Measurements from ENCODE around the gene LRP8. TPM values are rescaled to one million over a fixed set of nuclear protein-coding genes. Genes with fewer than 3 reads are reported as not detected.
"Not testable (repeated sequence)": the region's sequence is repeated elsewhere in the genome, so short reads cannot be mapped to it uniquely, and the experiment has no call there.

Gene LRP8
- total RNA-seq, 1 experiment from 2014 or later, result 8.0 TPM

DNA sequence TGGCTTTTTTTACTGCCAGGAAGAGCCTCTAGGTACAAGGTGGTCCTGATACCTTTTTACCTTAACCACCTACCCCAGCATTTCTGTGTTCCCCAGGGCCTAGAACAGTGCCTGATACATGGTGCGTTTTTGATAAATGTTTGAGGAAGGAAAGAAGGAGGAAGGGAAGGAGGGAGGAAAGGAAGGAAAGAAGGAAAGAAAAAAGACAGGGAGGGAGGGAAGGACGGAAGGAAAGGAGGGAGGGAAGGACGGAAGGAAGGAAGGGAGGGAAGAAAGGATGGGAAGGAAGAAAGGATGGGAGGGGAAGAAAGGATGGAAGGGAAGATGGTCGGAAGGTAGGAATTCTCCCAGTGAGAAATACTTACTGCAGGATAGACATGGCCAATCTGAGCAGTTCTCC lies 77.5 kb downstream of the LRP8 start:
- no peak for DNase-seq (ENCODE audit: low spot score)
- in situ Hi-C loops (cut with HindIII; ENCODE audit: low sequenced_read_pairs), result no loop called here

DNA sequence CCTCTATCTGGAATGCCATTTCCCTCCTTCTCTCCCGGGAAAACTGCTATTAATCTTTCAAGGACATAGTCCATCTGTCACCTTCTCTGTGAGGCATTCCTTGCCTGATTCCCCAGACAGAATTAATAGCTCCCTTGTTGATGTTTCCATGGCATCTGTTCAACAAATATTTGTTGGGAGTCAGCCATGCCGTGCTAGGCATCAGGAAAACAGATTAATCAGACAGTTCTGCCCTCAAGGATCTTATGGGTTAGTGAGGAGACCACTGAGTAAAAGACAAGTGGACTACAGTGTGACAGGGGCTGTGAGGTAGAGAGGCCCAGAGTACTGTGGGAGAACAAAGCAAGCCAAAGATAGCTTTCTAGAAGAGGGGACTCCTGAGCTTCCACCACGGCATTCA lies 78.2 kb downstream of the LRP8 start:
- no peak for DNase-seq (ENCODE audit: low spot score)
- in situ Hi-C loops (cut with HindIII; ENCODE audit: low sequenced_read_pairs), result no loop called here

DNA sequence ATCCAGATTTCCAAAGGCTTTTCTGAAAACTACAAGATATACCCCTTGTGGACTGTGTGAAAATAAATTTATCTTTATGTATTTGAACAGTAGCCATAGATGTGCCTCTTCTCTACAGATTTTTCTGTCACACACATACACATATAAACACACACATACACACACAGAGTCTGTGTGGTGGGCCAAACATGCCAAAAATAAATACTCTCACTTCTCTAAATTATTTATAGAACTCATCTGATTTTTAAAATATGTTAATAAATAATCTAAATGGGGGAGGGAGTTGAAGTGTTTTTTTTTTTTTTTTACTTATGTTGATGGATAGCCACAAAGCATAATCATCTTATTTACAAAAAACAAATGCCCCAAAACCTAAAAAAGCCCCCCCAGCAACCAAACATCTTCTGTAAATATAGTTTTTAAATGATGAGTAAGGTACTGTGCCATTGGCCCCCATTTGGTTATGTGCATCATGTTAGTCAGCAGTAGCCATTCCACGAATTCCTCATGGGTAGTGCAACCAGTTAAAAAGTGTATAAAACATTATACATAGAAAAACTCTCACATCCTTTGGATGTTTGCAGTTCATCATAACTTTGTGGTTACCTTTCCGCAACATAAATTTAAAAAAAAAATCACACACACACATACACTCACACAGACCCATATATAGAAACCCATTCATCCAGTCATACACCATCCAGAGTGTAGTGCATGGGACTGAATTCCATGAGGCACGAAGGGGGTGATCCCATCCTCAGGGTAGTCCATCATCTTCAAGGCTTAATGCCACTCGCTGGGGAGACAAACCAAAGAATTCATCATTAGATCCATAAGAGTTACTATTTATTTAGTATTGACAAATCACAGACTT lies 81.4 kb downstream of the LRP8 start:
- in situ Hi-C loops (cut with HindIII; ENCODE audit: low sequenced_read_pairs), result no loop called here
- no peak for DNase-seq (ENCODE audit: low spot score)

- in situ Hi-C loops (cut with HindIII; ENCODE audit: low sequenced_read_pairs), result no loop called here
- no peak for DNase-seq (ENCODE audit: low spot score)
Measured at GRCh38 chr1:53244141-53244540, 83.7 kb downstream of the LRP8 start.

DNA sequence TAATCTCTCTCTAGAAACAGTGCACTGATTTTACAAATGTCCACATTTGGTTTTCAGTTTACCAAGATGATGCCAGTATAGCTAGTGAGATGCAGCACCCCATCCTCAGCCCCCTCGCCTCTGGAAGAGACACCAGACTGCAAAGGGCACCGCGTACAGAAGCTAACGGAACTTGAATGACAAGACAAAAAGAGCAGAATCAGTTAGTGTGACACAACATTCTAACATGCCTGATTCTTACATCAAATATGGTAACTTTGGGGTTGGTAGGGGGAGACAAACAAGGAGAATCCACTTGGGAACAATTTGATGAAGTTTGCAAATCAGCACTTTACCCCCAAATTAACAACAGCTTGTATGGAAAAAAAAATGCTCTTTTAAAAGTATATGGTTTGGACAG lies 85.5 kb downstream of the LRP8 start:
- DNase-seq (ENCODE audit: low spot score), result no peak
- in situ Hi-C loops (cut with HindIII; ENCODE audit: low sequenced_read_pairs), result no loop called here

- no peak for DNase-seq (ENCODE audit: low spot score)
- in situ Hi-C loops (cut with HindIII; ENCODE audit: low sequenced_read_pairs), result no loop called here
Measured at GRCh38 chr1:53241828-53242227, 86.0 kb downstream of the LRP8 start.

- in situ Hi-C loops (cut with HindIII; ENCODE audit: low sequenced_read_pairs), result no loop called here
- peak; percentile 94 for DNase-seq (ENCODE audit: low spot score)
Measured at GRCh38 chr1:53238197-53239155, 89.4 kb downstream of the LRP8 start, which contains the start of gene MAGOH. Gene MAGOH, minus strand, starts transcription at chr1:53238518. Its CDS starts 70 bp downstream, at chr1:53238448.

DNA sequence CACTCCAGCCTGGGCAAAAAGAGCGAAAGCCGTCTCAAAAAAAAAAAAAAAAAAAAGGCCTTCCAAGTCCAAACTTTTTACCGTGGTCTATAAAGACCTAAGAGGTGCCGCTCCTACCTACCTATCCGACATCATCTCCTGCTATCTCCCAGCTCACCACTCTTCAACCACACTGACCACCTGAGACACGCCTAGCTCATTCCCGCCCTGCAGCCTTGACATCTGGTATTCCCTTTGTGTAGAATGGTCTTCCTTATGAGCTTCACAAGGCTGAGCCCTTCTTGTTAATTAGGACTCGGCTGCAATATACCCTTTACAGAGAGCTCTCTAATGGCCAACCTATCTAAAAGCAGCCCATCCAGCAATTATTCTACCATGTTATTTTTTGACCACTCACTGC lies 90.2 kb downstream of the LRP8 start:
- in situ Hi-C loops (cut with HindIII; ENCODE audit: low sequenced_read_pairs), result no loop called here
- DNase-seq (ENCODE audit: low spot score), result no peak

DNA sequence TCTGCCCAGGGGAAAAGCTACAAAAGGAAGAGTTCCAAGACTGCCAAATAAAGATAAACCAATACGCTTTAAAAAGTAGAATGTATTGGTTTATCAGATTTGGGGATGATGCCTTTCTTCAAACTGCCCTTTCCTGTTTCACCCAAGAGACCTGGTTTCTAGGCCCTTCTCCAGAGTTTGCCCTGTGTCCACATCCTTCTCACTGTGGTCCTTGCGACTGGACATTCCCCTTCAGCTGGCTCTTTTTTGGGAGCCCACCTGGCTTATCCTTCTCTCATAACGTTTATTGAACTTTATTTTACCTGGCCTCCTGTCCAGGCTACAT lies 106.9 kb downstream of the LRP8 start:
- DNase-seq (ENCODE audit: low spot score), result no peak
- in situ Hi-C loops (cut with HindIII; ENCODE audit: low sequenced_read_pairs), result no loop called here

- peak; percentile 95 for DNase-seq (ENCODE audit: low spot score)
Measured at GRCh38 chr1:53220171-53220961, 107.5 kb downstream of the LRP8 start, which contains the start of gene CZIB. Gene CZIB, minus strand, starts transcription at chr1:53220634. Its CDS starts 59 bp downstream, at chr1:53220575.

GRCh38 chr1:53219711-53220110 lies 108.2 kb downstream of the LRP8 start:
- in situ Hi-C loops (cut with HindIII; ENCODE audit: low sequenced_read_pairs), result no loop called here
- no peak for DNase-seq (ENCODE audit: low spot score)

More at GRCh38 chr1:53220171-53220961, 107.5 kb downstream of the LRP8 start, which contains the start of gene CZIB:
- in situ Hi-C loops (cut with HindIII; ENCODE audit: low sequenced_read_pairs), result no loop called here

- in situ Hi-C loops (cut with HindIII; ENCODE audit: low sequenced_read_pairs), result no loop called here
- DNase-seq (ENCODE audit: low spot score), result no peak
Measured at GRCh38 chr1:53218201-53218600, 109.7 kb downstream of the LRP8 start.

DNA sequence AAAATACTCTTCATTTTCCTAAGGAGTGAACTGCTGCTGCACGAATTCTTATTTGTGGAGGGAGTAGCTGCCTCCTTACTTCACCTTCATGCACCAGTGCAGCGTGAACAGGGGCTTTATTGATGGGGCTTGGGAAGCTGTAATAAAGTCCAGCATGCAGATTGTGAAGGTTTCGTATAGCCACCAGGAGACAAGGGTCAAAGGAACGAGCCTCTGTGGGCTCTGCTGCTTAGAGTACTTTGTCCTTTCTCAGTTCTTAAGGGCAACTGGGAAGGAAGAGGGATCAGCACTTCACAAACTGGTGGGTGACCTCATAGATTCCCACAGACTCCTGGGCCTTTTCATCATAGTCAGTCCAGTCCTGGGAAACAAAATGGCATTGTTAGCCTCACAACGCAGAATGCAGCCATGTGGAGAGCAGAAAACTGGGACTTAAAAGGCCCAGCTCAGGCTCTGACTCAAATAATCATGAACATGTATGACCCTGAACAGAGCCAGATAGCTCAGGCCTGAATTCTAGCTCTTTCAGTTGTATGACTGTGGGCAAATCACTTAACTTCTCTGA lies 113.4 kb downstream of the LRP8 start:
- DNase-seq (ENCODE audit: low spot score), result no peak
- in situ Hi-C loops (cut with HindIII; ENCODE audit: low sequenced_read_pairs), result no loop called here

- DNase-seq (ENCODE audit: low spot score), result no peak
- in situ Hi-C loops (cut with HindIII; ENCODE audit: low sequenced_read_pairs), result no loop called here
Measured at GRCh38 chr1:53210954-53211353, 116.9 kb downstream of the LRP8 start.

GRCh38 chr1:53210352-53210751 lies 117.5 kb downstream of the LRP8 start:
- in situ Hi-C loops (cut with HindIII; ENCODE audit: low sequenced_read_pairs), result no loop called here
- no peak for DNase-seq (ENCODE audit: low spot score)

GRCh38 chr1:53207726-53208125 lies 120.1 kb downstream of the LRP8 start:
- no peak for DNase-seq (ENCODE audit: low spot score)
- in situ Hi-C loops (cut with HindIII; ENCODE audit: low sequenced_read_pairs), result no loop called here

DNA sequence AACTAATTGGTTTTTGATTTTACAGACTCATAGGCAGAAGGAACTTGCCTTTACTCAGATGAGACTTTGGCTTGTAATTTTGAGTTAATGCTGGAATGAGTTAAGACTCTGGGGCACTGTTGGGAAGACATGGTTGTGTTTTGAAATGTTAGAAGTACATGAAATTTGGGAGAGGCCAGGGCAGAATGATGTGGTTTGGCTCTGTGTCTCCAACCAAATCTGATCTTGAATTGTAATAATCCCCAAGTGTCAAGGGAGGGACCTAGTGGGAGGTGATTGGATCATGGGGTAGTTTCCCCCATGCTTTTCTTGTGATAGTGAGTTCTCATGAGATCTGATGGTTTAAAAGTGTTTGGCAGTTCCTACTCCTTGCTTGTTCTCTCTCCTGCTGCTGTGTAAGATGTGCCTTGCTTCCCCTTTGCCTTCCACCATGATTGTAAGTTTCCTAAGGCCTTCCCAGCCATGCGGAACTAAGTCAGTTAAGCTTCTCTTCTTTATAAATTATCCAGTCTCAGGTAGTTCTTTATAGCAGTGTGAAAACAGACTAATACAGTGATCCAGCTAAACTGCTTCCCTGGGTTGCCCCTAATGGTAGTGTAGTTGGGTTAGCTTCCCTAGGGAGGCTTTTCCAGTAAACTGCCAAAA lies 121.0 kb downstream of the LRP8 start:
- in situ Hi-C loops (cut with HindIII; ENCODE audit: low sequenced_read_pairs), result no loop called here
- DNase-seq (ENCODE audit: low spot score), result no peak

DNA sequence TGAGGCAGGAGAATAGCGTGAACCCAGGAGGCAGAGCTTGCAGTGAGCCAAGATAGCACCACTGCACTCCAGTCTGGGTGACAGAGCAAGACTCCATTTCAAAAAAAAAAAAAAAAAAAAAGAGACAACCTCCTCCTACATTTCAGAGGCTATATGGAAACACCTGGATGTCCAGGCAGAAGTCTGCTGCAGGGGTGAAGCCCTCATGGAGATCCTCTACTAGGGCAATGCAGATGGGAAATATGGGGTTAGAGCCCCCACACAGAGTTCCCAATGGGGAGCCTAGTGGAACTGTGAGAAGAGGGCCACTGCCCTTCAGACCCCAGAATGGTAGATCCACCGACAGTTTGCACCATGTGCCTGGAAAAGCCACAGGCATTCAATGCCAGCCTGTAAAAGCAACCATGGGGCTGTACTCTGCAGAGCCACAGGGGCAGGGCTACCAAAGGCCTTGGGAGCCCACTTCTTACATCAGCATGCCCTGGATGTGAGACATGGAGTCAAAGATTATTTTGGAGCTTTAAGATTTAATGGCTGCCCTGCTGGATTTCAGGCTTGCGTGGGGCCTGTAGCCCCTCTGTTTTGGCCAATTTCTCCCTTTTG lies 121.7 kb downstream of the LRP8 start:
- in situ Hi-C loops (cut with HindIII; ENCODE audit: low sequenced_read_pairs); DNase-seq (ENCODE audit: low spot score): not testable (repeated sequence)
